Ascending aorta (tissue), 2 donors: ENCODE results near the gene FHIP1A. TPM values are rescaled to one million over a fixed set of nuclear protein-coding genes. Genes with fewer than 3 reads are reported as not detected.
A peak's percentile ranks its signal among the peaks of the same experiment; 100 is the strongest.

Source experiments
- DNase-seq, 2 donors: peaks; one replicate each; pipeline ENCODE4 v3.0.0-alpha.2; 2019; ENCODE audit warnings: low spot score in 2 of 2
- H3K27ac ChIP-seq, 2 donors: fragments of 200-600 bp; sonication (generic); one replicate each; pipeline ENCODE4 v1.5.1; 2016 to 2017; ENCODE audit warnings: mild to moderate bottlenecking in 1 of 2
- H3K27me3 ChIP-seq: fragments of 200-600 bp; sonication (generic); one replicate; pipeline ENCODE4 v1.5.1; 2017
- H3K36me3 ChIP-seq, 2 donors: fragments of 200-600 bp; sonication (generic); one replicate each; pipeline ENCODE4 v1.5.1; 2016
- H3K4me1 ChIP-seq, 2 donors: fragments of 200-600 bp; sonication (generic); one replicate each; pipeline ENCODE4 v1.5.1; 2016 to 2017; ENCODE audit warnings: mild to moderate bottlenecking in 1 of 2
- H3K4me3 ChIP-seq, 2 donors: fragments of 200-600 bp; sonication (generic); one replicate each; pipeline ENCODE4 v1.5.1; 2016 to 2017; ENCODE audit warnings: mild to moderate bottlenecking in 1 of 2
- H3K9me3 ChIP-seq, 2 donors: fragments of 200-600 bp; sonication (generic); one replicate each; pipeline ENCODE4 v1.5.1; 2016
- CTCF ChIP-seq, 3 experiments: fragments of 200-600 bp in 2 of 3; fragments of 450-650 bp in 1 of 3; sonication (generic) in 2 of 3; IDR thresholded peaks; one replicate each; pipeline ENCODE4 v1.5.1; 2016 to 2019; ENCODE audit warnings: antibody characterized with exemption in 3 of 3, mild to moderate bottlenecking in 1 of 3, moderate library complexity in 1 of 3
- intact Hi-C: fragments of 100-400 bp; cut with DNase I; formaldehyde crosslinking; loops from one replicate; pipeline ENCODE4 v1.15.1; 2023
- total RNA-seq: library from RNA; depleted of rRNA; stranded (reverse); fragments of >200 nt; gene quantifications from one replicate; pipeline ENCODE4 v1.1.0, GENCODE V29; 2016

The FHIP1A gene
- total RNA-seq, 1 donor from 2014 or later = not detected

DNA sequence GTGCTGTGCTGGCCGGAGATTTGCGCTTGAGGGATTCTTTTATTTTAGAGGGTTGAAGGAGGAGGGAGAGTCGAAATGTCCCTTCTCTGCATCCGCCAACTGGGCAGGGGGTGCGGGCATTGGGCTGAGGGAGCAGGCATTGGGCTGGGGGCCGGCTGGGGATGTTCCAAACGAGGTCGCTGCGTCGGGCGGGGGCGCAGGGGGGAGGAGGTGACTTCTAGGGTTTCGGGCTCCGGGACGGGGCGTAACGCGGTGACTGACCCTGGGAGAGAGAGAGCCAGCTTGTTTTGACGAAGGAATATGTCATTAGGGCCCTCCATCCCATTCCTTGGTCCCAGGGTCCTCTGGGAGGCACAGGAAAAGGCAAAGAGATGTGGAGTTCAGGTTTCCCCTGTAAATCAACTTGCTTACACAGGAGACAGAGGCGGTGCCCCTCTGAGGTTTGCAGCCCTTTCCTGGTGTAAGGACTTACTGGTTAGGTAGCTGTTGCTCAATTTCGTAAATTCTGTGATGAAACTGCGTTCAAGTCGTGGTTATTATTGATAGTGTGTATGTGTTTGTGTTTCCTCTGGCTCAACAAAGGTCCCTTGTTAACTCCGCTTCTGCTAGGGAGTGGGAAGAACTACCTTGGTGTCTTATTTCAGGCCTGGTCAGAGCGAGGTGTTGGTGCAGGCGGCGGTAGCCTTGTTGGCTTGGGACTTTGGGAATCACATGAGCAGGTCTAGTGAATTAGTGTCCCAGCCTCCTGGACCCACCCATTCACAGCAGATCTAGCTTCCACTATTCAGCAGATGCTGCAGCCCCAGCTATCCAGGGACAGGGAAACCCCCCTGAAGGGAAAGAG, 716 bp downstream of the FHIP1A start:
- no peaks in the 10 kb centered on the region for H3K36me3 ChIP-seq
- no peak for DNase-seq
- no peaks in the 10 kb centered on the region for H3K27me3 ChIP-seq
- H3K9me3 ChIP-seq = no peaks in the 10 kb centered on the region
- H3K27ac ChIP-seq = peak overlapping the region in 1 of 2 donors; percentile 43
- peaks cover 0 to 5% of the 10 kb centered on the region in 2 donors for H3K4me1 ChIP-seq
- intact Hi-C loops = loop anchor here (5.0 kb wide), 1 partner anchor 87 kb away; no protein-coding TSS in a partner anchor
- TF ChIP-seq CTCF (IDR thresholded peaks at IDR 0.05) = no peak
- H3K4me3 ChIP-seq = peak overlapping the region; percentile 72 to 78

- H3K4me1 ChIP-seq = no peaks in the 10 kb centered on the region
- no peak for DNase-seq
- H3K27ac ChIP-seq = no peak overlapping the region
- no peak overlapping the region for H3K4me3 ChIP-seq
- H3K36me3 ChIP-seq = no peaks in the 10 kb centered on the region
- no peaks in the 10 kb centered on the region for H3K9me3 ChIP-seq
- TF ChIP-seq CTCF (IDR thresholded peaks at IDR 0.05) = no peak
- intact Hi-C loops = no loop called here
- no peaks in the 10 kb centered on the region for H3K27me3 ChIP-seq
Measured at GRCh38 chr4:151415978-151416377, 7.0 kb downstream of the FHIP1A start.

GRCh38 chr4:151417164-151417571, 8.2 kb downstream of the FHIP1A start:
- Histone ChIP-seq H3K27ac (no peak overlapping the region), H3K4me3 (no peak overlapping the region), H3K27me3 (no peaks in the 10 kb centered on the region), H3K9me3 (no peaks in the 10 kb centered on the region), H3K36me3 (no peaks in the 10 kb centered on the region), H3K4me1 (no peaks in the 10 kb centered on the region)
- no peak for TF ChIP-seq CTCF (IDR thresholded peaks at IDR 0.05)
- intact Hi-C loops = no loop called here
- no peak for DNase-seq

DNA sequence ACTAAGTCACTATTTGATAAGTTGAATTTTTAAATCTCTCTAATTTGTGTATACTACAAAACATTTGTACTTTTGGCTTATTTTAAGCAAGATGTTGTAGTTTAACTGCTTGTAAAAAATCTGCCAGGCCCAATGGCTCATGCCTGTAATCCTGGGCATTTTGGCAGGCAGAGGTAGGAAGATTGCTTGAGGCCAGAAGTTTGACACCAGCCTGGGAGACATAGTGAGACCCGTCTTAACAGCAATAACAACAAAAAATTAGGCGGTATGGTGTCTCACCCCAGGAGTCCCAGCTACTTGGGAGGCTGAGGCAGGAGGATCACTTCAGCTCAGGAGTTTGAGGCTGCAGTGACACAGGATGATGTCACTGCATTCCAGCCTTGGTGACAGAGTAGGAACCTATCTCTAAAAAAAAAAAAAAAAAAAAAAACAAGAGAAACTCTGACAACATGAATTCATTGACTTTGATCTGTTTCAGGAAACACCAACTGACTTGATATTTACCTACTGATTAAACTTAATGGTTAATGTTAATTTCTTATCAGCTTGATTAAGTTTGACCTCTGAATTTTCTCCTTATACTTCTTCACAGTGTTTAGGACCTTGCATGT, 8.9 kb downstream of the FHIP1A start:
- Histone ChIP-seq H3K4me1 (no peaks in the 10 kb centered on the region), H3K4me3 (no peak overlapping the region), H3K27ac (no peak overlapping the region), H3K9me3 (no peaks in the 10 kb centered on the region), H3K36me3 (no peaks in the 10 kb centered on the region), H3K27me3 (no peaks in the 10 kb centered on the region)
- intact Hi-C loops = no loop called here
- DNase-seq = no peak
- TF ChIP-seq CTCF (IDR thresholded peaks at IDR 0.05) = no peak

DNA sequence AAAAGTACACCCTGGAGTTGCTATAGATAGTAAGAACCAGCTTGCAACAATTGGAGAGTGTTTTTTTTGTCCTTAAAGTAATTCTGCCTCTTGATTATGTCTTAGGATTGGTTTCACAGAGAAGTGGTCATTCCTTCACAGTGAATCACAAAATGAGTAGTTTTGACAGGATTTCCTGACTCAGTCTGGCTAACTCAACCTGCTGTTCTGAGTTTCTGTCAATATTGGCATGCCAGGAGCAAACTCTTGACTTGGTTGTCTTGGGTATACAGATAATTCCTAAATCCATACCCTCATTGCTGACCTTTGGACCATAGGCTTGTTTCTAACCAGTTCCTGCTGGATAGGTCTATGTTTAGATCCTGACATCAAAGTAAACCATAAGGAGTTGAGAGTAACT, 9.4 kb downstream of the FHIP1A start:
- intact Hi-C loops = no loop called here
- no peaks in the 10 kb centered on the region for H3K9me3 ChIP-seq
- no peak for DNase-seq
- H3K27me3 ChIP-seq = no peaks in the 10 kb centered on the region
- no peak overlapping the region for H3K4me3 ChIP-seq
- no peak overlapping the region for H3K27ac ChIP-seq
- H3K36me3 ChIP-seq = no peaks in the 10 kb centered on the region
- H3K4me1 ChIP-seq = no peaks in the 10 kb centered on the region
- no peak for TF ChIP-seq CTCF (IDR thresholded peaks at IDR 0.05)
